K562 (cell line): ENCODE data around the gene TOR1A. TPM values are rescaled to one million over a fixed set of nuclear protein-coding genes. Genes with fewer than 3 reads are reported as not detected.

Experiments
- ELF1 ChIP-seq: fragments of 200-800 bp; sonication (Bioruptor generic); IDR thresholded peaks from 2 replicates; pipeline ENCODE4 v1.6.1; 2016; ENCODE audit warnings: missing genetic modification characterization, missing compliant biosample characterization
- GABPB1 ChIP-seq: sonication (generic); formaldehyde crosslinking; IDR thresholded peaks from 2 replicates; pipeline ENCODE4 v1.8.0; 2022; ENCODE audit warnings: mild to moderate bottlenecking, missing genetic modification reagents
- GATAD2B ChIP-seq: fragments of 450-650 bp; IDR thresholded peaks from 2 replicates; pipeline ENCODE4 v1.6.1; 2017; ENCODE audit warnings: mild to moderate bottlenecking, borderline replicate concordance
- MECOM ChIP-seq: fragments of 250-450 bp; sonication (Bioruptor Pico); IDR thresholded peaks from 2 replicates; pipeline ENCODE4 v1.8.0; 2022; ENCODE audit warnings: inconsistent platforms
- NCOA1 ChIP-seq: fragments of 450-650 bp; IDR thresholded peaks from 2 replicates; pipeline ENCODE4 v1.6.1; 2016; ENCODE audit warnings: low read depth
- POLR3G ChIP-seq: IDR thresholded peaks from 2 replicates; pipeline ENCODE4 v1.6.1; 2011; ENCODE audit not compliant: insufficient read length, insufficient replicate concordance; ENCODE audit errors: extremely low read depth
- RB1 ChIP-seq: fragments of 450-650 bp; IDR thresholded peaks from 2 replicates; pipeline ENCODE4 v1.6.1; 2017; ENCODE audit warnings: low read depth, mild to moderate bottlenecking
- SETDB1 ChIP-seq: IDR thresholded peaks from one replicate; pipeline ENCODE4 v1.6.1; 2012; ENCODE audit warnings: low read length, control low read depth, inconsistent platforms
- TCF7L2 ChIP-seq: fragments of 150-350 bp; IDR thresholded peaks from 2 replicates; pipeline ENCODE4 v1.6.1; 2016; ENCODE audit warnings: low read depth, mild to moderate bottlenecking, low read length, moderate library complexity
- ZNF384 ChIP-seq: IDR thresholded peaks from 2 replicates; pipeline ENCODE4 v1.6.1; 2012; ENCODE audit warnings: low read depth, low read length, improper control_type of control experiment
- polyA plus RNA-seq, 8 experiments: library from polyadenylated mRNA; depleted of rRNA in 4 of 8; stranded (reverse) in 5 of 8; unstranded in 3 of 8; fragments of >200 nt; fragmentation: Nextera tagmentation in 2 of 8; fragmentation: Illumina TruSeq in 1 of 8; extraction: Ambion mirVana in 2 of 8; extraction: Trizol in 1 of 8; gene quantifications; 2 replicates each; pipeline versions ENCODE4 v1.2.1 to v1.2.3, GENCODE V29; 2011 to 2014; ENCODE audit warnings: inconsistent platforms in 1 of 8, missing spikeins in 1 of 8
- total RNA-seq, 7 experiments: library from RNA; depleted of rRNA in 6 of 7; stranded (reverse); fragments of >200 nt in 6 of 7; fragmentation: Illumina TruSeq in 2 of 7; extraction: Trizol in 2 of 7; gene quantifications; 2 replicates each; pipeline versions ENCODE4 v1.2.1 to v1.2.3, GENCODE V29; 2011 to 2021; ENCODE audit warnings: low replicate concordance in 1 of 7
- TF ChIP-seq, protein P1 (sequence below): fragments of 200-600 bp; sonication (generic); IDR thresholded peaks from one replicate; pipeline ENCODE4 v1.6.1; 2012; ENCODE audit warnings: mild to moderate bottlenecking, low read depth, low read length, inconsistent platforms
- TF ChIP-seq, protein P2 (sequence below): fragments of 250-450 bp; sonication (Bioruptor Pico); IDR thresholded peaks from 2 replicates; pipeline ENCODE4 v1.8.0; 2021; ENCODE audit warnings: borderline replicate concordance, mild to moderate bottlenecking, moderate library complexity; ENCODE audit not compliant: poor library complexity, severe bottlenecking
- TF ChIP-seq, protein P3 (sequence below): sonication (generic); formaldehyde crosslinking; IDR thresholded peaks from 2 replicates; pipeline ENCODE4 v1.8.1; 2023; ENCODE audit warnings: mild to moderate bottlenecking, missing genetic modification reagents

TOR1A gene
- total and polyA plus RNA-seq, 9 of the 15 experiments (the other 6 are each of a cell fraction or from before 2014, with no cell fraction given) = 4.5 to 85.8 (median 51.3) TPM

- TF ChIP-seq, protein P1, sequence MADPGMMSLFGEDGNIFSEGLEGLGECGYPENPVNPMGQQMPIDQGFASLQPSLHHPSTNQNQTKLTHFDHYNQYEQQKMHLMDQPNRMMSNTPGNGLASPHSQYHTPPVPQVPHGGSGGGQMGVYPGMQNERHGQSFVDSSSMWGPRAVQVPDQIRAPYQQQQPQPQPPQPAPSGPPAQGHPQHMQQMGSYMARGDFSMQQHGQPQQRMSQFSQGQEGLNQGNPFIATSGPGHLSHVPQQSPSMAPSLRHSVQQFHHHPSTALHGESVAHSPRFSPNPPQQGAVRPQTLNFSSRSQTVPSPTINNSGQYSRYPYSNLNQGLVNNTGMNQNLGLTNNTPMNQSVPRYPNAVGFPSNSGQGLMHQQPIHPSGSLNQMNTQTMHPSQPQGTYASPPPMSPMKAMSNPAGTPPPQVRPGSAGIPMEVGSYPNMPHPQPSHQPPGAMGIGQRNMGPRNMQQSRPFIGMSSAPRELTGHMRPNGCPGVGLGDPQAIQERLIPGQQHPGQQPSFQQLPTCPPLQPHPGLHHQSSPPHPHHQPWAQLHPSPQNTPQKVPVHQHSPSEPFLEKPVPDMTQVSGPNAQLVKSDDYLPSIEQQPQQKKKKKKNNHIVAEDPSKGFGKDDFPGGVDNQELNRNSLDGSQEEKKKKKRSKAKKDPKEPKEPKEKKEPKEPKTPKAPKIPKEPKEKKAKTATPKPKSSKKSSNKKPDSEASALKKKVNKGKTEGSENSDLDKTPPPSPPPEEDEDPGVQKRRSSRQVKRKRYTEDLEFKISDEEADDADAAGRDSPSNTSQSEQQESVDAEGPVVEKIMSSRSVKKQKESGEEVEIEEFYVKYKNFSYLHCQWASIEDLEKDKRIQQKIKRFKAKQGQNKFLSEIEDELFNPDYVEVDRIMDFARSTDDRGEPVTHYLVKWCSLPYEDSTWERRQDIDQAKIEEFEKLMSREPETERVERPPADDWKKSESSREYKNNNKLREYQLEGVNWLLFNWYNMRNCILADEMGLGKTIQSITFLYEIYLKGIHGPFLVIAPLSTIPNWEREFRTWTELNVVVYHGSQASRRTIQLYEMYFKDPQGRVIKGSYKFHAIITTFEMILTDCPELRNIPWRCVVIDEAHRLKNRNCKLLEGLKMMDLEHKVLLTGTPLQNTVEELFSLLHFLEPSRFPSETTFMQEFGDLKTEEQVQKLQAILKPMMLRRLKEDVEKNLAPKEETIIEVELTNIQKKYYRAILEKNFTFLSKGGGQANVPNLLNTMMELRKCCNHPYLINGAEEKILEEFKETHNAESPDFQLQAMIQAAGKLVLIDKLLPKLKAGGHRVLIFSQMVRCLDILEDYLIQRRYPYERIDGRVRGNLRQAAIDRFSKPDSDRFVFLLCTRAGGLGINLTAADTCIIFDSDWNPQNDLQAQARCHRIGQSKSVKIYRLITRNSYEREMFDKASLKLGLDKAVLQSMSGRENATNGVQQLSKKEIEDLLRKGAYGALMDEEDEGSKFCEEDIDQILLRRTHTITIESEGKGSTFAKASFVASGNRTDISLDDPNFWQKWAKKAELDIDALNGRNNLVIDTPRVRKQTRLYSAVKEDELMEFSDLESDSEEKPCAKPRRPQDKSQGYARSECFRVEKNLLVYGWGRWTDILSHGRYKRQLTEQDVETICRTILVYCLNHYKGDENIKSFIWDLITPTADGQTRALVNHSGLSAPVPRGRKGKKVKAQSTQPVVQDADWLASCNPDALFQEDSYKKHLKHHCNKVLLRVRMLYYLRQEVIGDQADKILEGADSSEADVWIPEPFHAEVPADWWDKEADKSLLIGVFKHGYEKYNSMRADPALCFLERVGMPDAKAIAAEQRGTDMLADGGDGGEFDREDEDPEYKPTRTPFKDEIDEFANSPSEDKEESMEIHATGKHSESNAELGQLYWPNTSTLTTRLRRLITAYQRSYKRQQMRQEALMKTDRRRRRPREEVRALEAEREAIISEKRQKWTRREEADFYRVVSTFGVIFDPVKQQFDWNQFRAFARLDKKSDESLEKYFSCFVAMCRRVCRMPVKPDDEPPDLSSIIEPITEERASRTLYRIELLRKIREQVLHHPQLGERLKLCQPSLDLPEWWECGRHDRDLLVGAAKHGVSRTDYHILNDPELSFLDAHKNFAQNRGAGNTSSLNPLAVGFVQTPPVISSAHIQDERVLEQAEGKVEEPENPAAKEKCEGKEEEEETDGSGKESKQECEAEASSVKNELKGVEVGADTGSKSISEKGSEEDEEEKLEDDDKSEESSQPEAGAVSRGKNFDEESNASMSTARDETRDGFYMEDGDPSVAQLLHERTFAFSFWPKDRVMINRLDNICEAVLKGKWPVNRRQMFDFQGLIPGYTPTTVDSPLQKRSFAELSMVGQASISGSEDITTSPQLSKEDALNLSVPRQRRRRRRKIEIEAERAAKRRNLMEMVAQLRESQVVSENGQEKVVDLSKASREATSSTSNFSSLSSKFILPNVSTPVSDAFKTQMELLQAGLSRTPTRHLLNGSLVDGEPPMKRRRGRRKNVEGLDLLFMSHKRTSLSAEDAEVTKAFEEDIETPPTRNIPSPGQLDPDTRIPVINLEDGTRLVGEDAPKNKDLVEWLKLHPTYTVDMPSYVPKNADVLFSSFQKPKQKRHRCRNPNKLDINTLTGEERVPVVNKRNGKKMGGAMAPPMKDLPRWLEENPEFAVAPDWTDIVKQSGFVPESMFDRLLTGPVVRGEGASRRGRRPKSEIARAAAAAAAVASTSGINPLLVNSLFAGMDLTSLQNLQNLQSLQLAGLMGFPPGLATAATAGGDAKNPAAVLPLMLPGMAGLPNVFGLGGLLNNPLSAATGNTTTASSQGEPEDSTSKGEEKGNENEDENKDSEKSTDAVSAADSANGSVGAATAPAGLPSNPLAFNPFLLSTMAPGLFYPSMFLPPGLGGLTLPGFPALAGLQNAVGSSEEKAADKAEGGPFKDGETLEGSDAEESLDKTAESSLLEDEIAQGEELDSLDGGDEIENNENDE = no peak
- TF ChIP-seq GATAD2B = no peak
- TF ChIP-seq, protein P2, sequence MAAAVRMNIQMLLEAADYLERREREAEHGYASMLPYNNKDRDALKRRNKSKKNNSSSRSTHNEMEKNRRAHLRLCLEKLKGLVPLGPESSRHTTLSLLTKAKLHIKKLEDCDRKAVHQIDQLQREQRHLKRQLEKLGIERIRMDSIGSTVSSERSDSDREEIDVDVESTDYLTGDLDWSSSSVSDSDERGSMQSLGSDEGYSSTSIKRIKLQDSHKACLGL = no peak
- TF ChIP-seq TCF7L2 = no peak
- TF ChIP-seq, protein P3, sequence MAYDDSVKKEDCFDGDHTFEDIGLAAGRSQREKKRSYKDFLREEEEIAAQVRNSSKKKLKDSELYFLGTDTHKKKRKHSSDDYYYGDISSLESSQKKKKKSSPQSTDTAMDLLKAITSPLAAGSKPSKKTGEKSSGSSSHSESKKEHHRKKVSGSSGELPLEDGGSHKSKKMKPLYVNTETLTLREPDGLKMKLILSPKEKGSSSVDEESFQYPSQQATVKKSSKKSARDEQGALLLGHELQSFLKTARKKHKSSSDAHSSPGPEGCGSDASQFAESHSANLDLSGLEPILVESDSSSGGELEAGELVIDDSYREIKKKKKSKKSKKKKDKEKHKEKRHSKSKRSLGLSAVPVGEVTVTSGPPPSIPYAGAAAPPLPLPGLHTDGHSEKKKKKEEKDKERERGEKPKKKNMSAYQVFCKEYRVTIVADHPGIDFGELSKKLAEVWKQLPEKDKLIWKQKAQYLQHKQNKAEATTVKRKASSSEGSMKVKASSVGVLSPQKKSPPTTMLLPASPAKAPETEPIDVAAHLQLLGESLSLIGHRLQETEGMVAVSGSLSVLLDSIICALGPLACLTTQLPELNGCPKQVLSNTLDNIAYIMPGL (CRISPR knock-in tag) = no peak
- peak; percentile 35; the same call in 1 of the 2 replicates for TF ChIP-seq GABPB1 (CRISPR knock-in tag)
- no peak for TF ChIP-seq ZNF384
- TF ChIP-seq NCOA1 = no peak
- TF ChIP-seq SETDB1 = no peak
- no peak for TF ChIP-seq MECOM (CRISPR knock-in tag)
- TF ChIP-seq POLR3G = no peak
- no peak; the same call in 1 of the 2 replicates for TF ChIP-seq ELF1 (tag)
- peak; percentile 43; the same call in 1 of the 2 replicates for TF ChIP-seq RB1
These were observed 916 bp downstream of the TOR1A start (continued) for GRCh38 chr9:129822898-129823541.
